ENCODE data around the gene SPECC1. TPM values are rescaled to one million over a fixed set of nuclear protein-coding genes. Genes with fewer than 3 reads are reported as not detected.

SPECC1 gene
- total and polyA plus RNA-seq, 2 of the 13 experiments (the other 11 are each of a cell fraction or from before 2014, with no cell fraction given): 2.3 to 6.9 TPM

DNA sequence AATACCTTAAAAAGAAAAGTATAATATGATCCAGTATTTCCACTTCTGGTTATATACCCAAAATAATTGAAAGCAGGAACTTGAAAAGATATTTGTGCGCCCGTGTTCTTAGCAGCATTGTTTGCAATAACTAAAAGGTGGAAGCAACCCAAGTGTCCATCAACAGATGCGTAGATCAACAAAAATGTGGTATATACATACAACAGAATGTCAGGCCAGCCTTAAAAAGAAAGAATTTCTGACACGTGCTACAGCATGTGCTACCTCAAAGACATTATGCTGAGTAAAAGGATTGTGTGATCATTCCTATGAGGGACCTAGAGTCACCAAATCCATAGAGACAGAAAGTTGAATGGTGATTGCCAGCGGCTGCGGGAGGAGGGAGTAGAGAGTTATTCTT lies 133.1 kb downstream of the SPECC1 start:
- no TSS peak for BruUV-seq (replicated peaks)
- no peaks in the 10 kb centered on the region for H4K20me1 ChIP-seq (ENCODE audit: insufficient read depth, low read length)
- WGBS (ENCODE audit: low lambda C conversion rate): 46% methylated on average over 6 of the region's 6 CpGs
- CTCF ChIA-PET (ENCODE audit: low intra/inter-chr PET ratio, low total read pairs): no interaction called here
- H3K27ac ChIP-seq (ENCODE audit: extremely low read length, insufficient read depth, low read length): no peak overlapping the region
- no peaks in the 10 kb centered on the region for H3K36me3 ChIP-seq (replicated peaks in 1 of 2; ENCODE audit: control insufficient read depth in 1 of 2, insufficient read depth in 2 of 2, low read length in 2 of 2)
- H3K79me2 ChIP-seq (ENCODE audit: insufficient read depth, low read length): no peaks in the 10 kb centered on the region
- no peak overlapping the region for H3K4me3 ChIP-seq (replicated peaks in 1 of 3; ENCODE audit: insufficient read depth in 1 of 3, low read depth in 2 of 3, low read length in 3 of 3)
- H3K4me1 ChIP-seq (ENCODE audit: insufficient read depth, low read length): no peaks in the 10 kb centered on the region
- ATAC-seq (no peak), DNase-seq (ENCODE audit: low spot score) (no peak), FAIRE-seq (no peak)
- H3K9ac ChIP-seq (ENCODE audit: insufficient read depth, low read depth, low read length): no peak overlapping the region
- intact Hi-C loops (cut with micrococcal nuclease; ENCODE audit: unreplicated experiment): no loop called here
- in situ Hi-C loops (cut with HindIII; ENCODE audit: extremely low pct_ligation_motif_present, low pct_unique_long_range_greater_than_20kb): no loop called here
- H3K9me3 ChIP-seq (ENCODE audit: low read length): no peaks in the 10 kb centered on the region
- H3K27me3 ChIP-seq (ENCODE audit: control insufficient read depth in 1 of 2, insufficient read depth in 2 of 2, low read length in 2 of 2): peaks cover 0 to 8% of the 10 kb centered on the region in 2 experiments; a peak in 2 of 5 replicates
- H2AFZ ChIP-seq (ENCODE audit: low read length): no peak overlapping the region
- TF ChIP-seq, protein P1, sequence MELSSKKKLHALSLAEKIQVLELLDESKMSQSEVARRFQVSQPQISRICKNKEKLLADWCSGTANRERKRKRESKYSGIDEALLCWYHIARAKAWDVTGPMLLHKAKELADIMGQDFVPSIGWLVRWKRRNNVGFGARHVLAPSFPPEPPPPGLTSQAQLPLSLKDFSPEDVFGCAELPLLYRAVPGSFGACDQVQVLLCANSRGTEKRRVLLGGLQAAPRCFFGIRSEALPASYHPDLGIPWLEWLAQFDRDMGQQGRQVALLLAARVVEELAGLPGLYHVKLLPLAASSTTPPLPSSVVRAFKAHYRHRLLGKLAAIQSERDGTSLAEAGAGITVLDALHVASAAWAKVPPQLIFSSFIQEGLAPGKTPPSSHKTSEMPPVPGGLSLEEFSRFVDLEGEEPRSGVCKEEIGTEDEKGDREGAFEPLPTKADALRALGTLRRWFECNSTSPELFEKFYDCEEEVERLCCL (CRISPR knock-in tag; IDR thresholded peaks at IDR 0.05; ENCODE audit: borderline replicate concordance): no peak
- TF ChIP-seq, protein P2, sequence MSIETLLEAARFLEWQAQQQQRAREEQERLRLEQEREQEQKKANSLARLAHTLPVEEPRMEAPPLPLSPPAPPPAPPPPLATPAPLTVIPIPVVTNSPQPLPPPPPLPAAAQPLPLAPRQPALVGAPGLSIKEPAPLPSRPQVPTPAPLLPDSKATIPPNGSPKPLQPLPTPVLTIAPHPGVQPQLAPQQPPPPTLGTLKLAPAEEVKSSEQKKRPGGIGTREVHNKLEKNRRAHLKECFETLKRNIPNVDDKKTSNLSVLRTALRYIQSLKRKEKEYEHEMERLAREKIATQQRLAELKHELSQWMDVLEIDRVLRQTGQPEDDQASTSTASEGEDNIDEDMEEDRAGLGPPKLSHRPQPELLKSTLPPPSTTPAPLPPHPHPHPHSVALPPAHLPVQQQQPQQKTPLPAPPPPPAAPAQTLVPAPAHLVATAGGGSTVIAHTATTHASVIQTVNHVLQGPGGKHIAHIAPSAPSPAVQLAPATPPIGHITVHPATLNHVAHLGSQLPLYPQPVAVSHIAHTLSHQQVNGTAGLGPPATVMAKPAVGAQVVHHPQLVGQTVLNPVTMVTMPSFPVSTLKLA (IDR thresholded peaks at IDR 0.05): peak; percentile 84
- TF ChIP-seq ZNF30 (CRISPR knock-in tag; IDR thresholded peaks at IDR 0.05): no peak
- TF ChIP-seq, protein P3, sequence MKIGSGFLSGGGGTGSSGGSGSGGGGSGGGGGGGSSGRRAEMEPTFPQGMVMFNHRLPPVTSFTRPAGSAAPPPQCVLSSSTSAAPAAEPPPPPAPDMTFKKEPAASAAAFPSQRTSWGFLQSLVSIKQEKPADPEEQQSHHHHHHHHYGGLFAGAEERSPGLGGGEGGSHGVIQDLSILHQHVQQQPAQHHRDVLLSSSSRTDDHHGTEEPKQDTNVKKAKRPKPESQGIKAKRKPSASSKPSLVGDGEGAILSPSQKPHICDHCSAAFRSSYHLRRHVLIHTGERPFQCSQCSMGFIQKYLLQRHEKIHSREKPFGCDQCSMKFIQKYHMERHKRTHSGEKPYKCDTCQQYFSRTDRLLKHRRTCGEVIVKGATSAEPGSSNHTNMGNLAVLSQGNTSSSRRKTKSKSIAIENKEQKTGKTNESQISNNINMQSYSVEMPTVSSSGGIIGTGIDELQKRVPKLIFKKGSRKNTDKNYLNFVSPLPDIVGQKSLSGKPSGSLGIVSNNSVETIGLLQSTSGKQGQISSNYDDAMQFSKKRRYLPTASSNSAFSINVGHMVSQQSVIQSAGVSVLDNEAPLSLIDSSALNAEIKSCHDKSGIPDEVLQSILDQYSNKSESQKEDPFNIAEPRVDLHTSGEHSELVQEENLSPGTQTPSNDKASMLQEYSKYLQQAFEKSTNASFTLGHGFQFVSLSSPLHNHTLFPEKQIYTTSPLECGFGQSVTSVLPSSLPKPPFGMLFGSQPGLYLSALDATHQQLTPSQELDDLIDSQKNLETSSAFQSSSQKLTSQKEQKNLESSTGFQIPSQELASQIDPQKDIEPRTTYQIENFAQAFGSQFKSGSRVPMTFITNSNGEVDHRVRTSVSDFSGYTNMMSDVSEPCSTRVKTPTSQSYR (CRISPR knock-in tag; IDR thresholded peaks at IDR 0.05; ENCODE audit: borderline replicate concordance): no peak
- POLR2A ChIA-PET: no interaction called here
- no peak overlapping the region for H3K4me2 ChIP-seq (ENCODE audit: low read depth, low read length)
